ENCODE data around the gene SMARCA2. TPM values are rescaled to one million over a fixed set of nuclear protein-coding genes. Genes with fewer than 3 reads are reported as not detected.

Gene SMARCA2
- total and polyA plus RNA-seq, 3 donors from 2014 or later: 176 to 251 (median 241) TPM

GRCh38 chr9:2065704-2066103 lies 50.6 kb downstream of the SMARCA2 start:
- Histone ChIP-seq H3K27ac (no peak overlapping the region), H3K27me3 (no peaks in the 10 kb centered on the region), H3K36me3 (ENCODE audit: low read depth, missing control alignments) (no peaks in the 10 kb centered on the region), H3K4me1 (no peaks in the 10 kb centered on the region), H3K9me3 (no peaks in the 10 kb centered on the region), H3K4me3 (no peak overlapping the region)
- intact Hi-C loops (cut with DNase I; ENCODE audit: low total_unique reads): no loop called here
- DNase-seq: no peak
- TF ChIP-seq CTCF (IDR thresholded peaks at IDR 0.05) (no peak), POLR2A (IDR thresholded peaks at IDR 0.05) (no peak)
- 90 to 96% methylated on average over 3 of the region's 3 CpGs for WGBS, 2 donors

GRCh38 chr9:2066312-2067273 lies 51.4 kb downstream of the SMARCA2 start:
- H3K4me3 ChIP-seq: no peak overlapping the region
- H3K27ac ChIP-seq: no peak overlapping the region
- no peaks in the 10 kb centered on the region for H3K4me1 ChIP-seq
- WGBS, 2 donors: 63 to 64% methylated on average over 8 of the region's 8 CpGs
- H3K27me3 ChIP-seq: no peaks in the 10 kb centered on the region
- intact Hi-C loops (cut with DNase I; ENCODE audit: low total_unique reads): no loop called here
- no peak for DNase-seq
- H3K36me3 ChIP-seq (ENCODE audit: low read depth, missing control alignments): no peaks in the 10 kb centered on the region
- H3K9me3 ChIP-seq: no peaks in the 10 kb centered on the region
- no peak for TF ChIP-seq CTCF (IDR thresholded peaks at IDR 0.05)
- no peak for TF ChIP-seq POLR2A (IDR thresholded peaks at IDR 0.05)

DNA sequence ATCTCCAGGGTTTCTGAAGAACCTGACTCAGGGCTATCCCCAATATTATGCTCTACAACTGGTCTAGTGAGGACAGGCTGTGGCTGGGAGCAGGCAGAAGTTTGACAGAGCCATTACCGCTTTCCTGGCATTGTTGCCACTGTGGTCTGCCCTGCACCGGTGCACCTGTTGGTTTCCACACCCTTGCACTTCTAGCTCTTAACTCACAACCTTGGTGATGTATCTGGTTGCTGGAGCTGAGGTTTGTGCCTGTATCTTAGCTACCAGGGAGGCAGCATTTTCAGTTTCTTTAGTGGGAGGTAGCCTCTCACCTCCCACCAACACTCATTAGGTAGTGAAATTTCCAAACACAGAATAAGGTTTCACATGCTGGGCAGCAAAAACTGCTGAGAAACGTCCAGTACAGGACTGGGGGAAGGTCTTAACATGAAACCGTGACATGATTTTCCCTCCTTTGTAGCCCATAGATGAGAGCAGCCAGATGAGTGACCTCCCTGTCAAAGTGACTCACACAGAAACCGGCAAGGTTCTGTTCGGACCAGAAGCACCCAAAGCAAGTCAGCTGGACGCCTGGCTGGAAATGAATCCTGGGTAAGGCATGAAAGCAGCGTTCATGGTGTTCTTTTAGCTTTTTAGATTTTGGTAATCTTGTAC lies 57.7 kb downstream of the SMARCA2 start:
- H3K4me3 ChIP-seq: no peak overlapping the region
- no peaks in the 10 kb centered on the region for H3K27me3 ChIP-seq
- H3K9me3 ChIP-seq: no peaks in the 10 kb centered on the region
- TF ChIP-seq CTCF (IDR thresholded peaks at IDR 0.05) (no peak), POLR2A (IDR thresholded peaks at IDR 0.05) (no peak)
- WGBS, 2 donors: 84 to 93% methylated on average over 8 of the region's 8 CpGs
- H3K36me3 ChIP-seq (ENCODE audit: low read depth, missing control alignments): no peaks in the 10 kb centered on the region
- H3K27ac ChIP-seq: no peak overlapping the region
- no peaks in the 10 kb centered on the region for H3K4me1 ChIP-seq
- intact Hi-C loops (cut with DNase I; ENCODE audit: low total_unique reads): no loop called here
- no peak for DNase-seq

GRCh38 chr9:2082772-2083171 lies 67.6 kb downstream of the SMARCA2 start:
- no peaks in the 10 kb centered on the region for H3K36me3 ChIP-seq (ENCODE audit: low read depth, missing control alignments)

More at GRCh38 chr9:2082772-2083171, 67.6 kb downstream of the SMARCA2 start:
- intact Hi-C loops (cut with DNase I; ENCODE audit: low total_unique reads): no loop called here
- Histone ChIP-seq H3K4me1 (no peaks in the 10 kb centered on the region), H3K4me3 (no peak overlapping the region), H3K27me3 (no peaks in the 10 kb centered on the region), H3K9me3 (no peaks in the 10 kb centered on the region), H3K27ac (no peak overlapping the region)
- no peak for TF ChIP-seq POLR2A (IDR thresholded peaks at IDR 0.05)
- no peak for TF ChIP-seq CTCF (IDR thresholded peaks at IDR 0.05)
- WGBS, 2 donors: 83 to 85% methylated on average over 2 of the region's 2 CpGs
- no peak for DNase-seq

Data from testis (tissue), 3 donors.